Fibroblast of skin of back (primary cell): ENCODE measurements around the gene DARS1.
A peak's percentile ranks its signal among the peaks of the same experiment; 100 is the strongest.

Source experiments
- DNase-seq: peaks from one replicate; pipeline ENCODE4 v3.0.0-alpha.2; 2013

Gene DARS1

DNA sequence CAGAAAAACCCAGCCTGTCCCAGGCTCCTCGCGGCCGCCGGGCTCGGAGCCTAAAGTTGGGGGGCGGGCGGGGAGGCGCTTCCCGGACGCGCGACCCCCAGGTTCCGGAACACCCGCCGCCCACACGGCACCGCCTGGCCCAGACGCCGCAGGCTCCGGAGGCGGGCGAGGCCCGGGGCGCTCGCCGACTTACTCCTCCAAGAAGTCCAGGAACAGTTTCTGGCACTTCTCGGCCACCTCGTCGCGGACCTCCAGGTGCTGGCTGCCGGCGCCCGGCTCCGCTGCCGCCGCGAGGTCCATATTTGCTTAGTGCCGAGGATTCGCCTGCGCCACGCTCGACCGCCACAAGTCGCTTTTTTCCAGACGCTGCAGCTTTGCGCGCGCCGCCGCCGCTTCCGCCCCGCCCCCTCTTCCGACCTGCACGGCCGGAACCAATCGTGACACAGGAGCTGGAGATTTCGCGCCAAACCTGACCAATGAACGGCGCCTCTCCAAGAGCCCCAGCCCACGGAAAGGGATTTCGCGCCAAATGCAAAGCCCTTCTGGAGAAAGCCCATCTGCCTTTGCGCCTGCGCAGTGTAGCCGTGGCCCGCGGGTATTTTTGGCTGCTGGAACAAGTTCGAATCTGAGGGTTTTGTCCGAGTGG is 109.2 kb downstream of the DARS1 start, which contains the start of gene MCM6:
MCM6 (minus strand) TSS at position 378 of the 646 bp plus-strand sequence; CDS start at position 300, 78 bp downstream.
- DNase-seq, result peak; percentile 99

DNA sequence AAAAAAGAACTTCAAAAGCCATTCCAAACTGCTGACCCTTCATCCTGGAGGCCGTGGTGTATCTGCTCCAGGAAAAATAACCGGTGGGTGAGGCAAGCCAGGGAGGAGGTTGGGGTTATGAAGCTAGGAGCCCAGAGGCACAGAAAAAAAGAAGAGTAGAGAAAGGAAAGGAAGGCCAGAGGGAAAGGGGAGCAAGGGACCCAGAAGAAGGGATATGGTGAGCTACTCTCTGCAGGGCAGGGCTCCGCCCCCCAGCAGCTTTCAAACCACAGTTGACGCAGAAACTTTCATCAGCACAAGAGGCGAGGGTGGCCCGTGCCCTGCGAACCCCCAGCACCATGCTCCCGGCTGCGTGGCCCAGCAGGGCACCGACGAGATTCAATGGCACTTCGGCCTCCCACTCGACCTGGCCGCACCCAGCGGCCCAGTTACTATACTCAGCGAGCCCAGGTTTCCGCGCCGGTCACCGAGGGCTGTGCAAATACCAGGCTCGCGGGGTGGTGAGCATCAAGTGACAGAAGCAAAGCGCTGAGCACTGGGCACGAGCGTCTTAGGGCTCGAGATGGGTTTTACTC is 109.8 kb downstream of the DARS1 start:
- DNase-seq, result peak; percentile 54

DNA sequence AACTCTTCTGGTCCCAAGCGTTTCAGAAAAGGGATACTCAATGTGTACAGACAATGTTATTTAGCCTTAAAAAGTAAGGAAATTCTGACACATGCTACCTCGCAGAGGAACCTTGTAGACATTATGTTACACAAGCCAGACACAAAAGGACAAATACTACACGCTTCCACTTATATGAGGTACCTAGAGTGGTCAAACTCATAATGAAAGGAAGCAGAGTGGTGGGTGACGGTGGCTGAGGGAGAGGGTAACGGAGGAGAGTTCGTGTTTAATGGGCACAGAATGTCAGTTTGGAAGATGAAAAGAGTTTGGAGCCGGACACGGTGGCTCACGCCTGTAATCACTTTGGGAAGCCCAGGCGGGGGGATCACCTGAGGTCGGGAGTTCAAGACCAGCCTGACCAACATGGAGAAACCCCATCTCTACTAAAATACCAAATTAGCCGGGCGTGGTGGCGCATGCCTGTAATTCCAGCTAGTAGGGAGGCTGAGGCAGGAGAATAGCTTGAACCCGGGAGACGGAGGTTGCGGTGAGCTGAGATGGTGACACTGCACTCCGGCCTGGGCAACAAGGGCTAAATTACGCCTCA is 110.6 kb downstream of the DARS1 start:
- DNase-seq, result no peak

DNA sequence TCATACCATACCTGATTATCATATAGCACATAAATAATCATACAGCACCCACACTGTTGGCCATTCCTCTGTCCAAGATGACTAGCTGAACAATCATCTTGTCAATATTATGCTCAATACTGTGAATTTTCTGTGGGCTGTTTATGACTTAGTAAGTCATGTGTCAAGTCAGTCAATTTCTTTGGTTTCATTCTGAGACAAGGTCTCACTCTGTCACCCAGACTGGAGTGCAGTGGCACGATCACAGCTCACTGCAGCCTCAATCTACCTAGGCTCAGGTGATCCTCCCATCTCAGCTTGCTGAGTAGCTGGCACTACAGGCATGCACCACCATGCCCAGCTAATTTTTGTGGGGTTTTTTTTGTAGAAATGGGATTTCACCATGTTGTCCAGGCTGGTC is 114.9 kb downstream of the DARS1 start:
- DNase-seq, result no peak

- peak; percentile 18 for DNase-seq
Observed at GRCh38 chr2:135863233-135863632, 122.2 kb downstream of the DARS1 start.

GRCh38 chr2:135862718-135863117 is 122.7 kb downstream of the DARS1 start:
- no peak for DNase-seq
